GM21360 (cell line): ENCODE results near the gene REG3A.

Experiments used
- ATAC-seq: cut with Tn5 transposase; IDR thresholded peaks from one replicate; pipeline ENCODE4 v1.9.1; 2021; ENCODE audit warnings: mild to moderate bottlenecking, moderate library complexity; ENCODE audit not compliant: unreplicated experiment

Gene REG3A

GRCh38 chr2:79159653-79160052, at the start of gene REG3A:
Gene REG3A (minus strand): TSS chr2:79159753. CDS start chr2:79159405, 348 bp downstream.
- no peak for ATAC-seq

GRCh38 chr2:79200762-79201161, 41.2 kb upstream of the REG3A start:
- no peak for ATAC-seq

- no peak for ATAC-seq
Measured at GRCh38 chr2:79191816-79192215, 32.3 kb upstream of the REG3A start.

GRCh38 chr2:79191081-79191480, 31.5 kb upstream of the REG3A start:
- no peak for ATAC-seq

GRCh38 chr2:79189465-79189864, 29.9 kb upstream of the REG3A start:
- ATAC-seq = no peak

- ATAC-seq = no peak
Measured at GRCh38 chr2:79181617-79182016, 22.1 kb upstream of the REG3A start.

GRCh38 chr2:79180092-79180491, 20.5 kb upstream of the REG3A start:
- ATAC-seq = no peak

GRCh38 chr2:79179036-79179435, 19.5 kb upstream of the REG3A start:
- no peak for ATAC-seq

GRCh38 chr2:79178076-79178674, 18.6 kb upstream of the REG3A start:
- ATAC-seq = no peak

- no peak for ATAC-seq
Measured at GRCh38 chr2:79171348-79171958, 11.9 kb upstream of the REG3A start.

- ATAC-seq = no peak
Measured at GRCh38 chr2:79162801-79163200, 3.2 kb upstream of the REG3A start.

GRCh38 chr2:79162132-79162531, 2.6 kb upstream of the REG3A start:
- ATAC-seq = no peak

GRCh38 chr2:79159030-79159429, 523 bp downstream of the REG3A start:
- no peak for ATAC-seq

- ATAC-seq = no peak
Measured at GRCh38 chr2:79155826-79156476, 3.6 kb downstream of the REG3A start.

- no peak for ATAC-seq
Measured at GRCh38 chr2:79139423-79139822, 20.1 kb downstream of the REG3A start.

- ATAC-seq = no peak
Measured at GRCh38 chr2:79138385-79138784, 21.2 kb downstream of the REG3A start.

- no peak for ATAC-seq
Measured at GRCh38 chr2:79131687-79132086, 27.9 kb downstream of the REG3A start.

- no peak for ATAC-seq
Measured at GRCh38 chr2:79129804-79130203, 29.7 kb downstream of the REG3A start.

GRCh38 chr2:79129260-79129659, 30.3 kb downstream of the REG3A start:
- ATAC-seq = no peak

- ATAC-seq = no peak
Measured at GRCh38 chr2:79128406-79128805, 31.1 kb downstream of the REG3A start.

GRCh38 chr2:79125721-79125985, 33.9 kb downstream of the REG3A start:
- no peak for ATAC-seq

- ATAC-seq = no peak
Measured at GRCh38 chr2:79124907-79125720, 34.4 kb downstream of the REG3A start.
